Stomach (tissue), 9 donors: ENCODE measurements around the gene CDKL1. TPM values are rescaled to one million over a fixed set of nuclear protein-coding genes. Genes with fewer than 3 reads are reported as not detected.

Experiments used
- DNase-seq, 2 donors: peaks; one replicate each; pipeline versions ENCODE4 v3.0.0 to v3.0.0-alpha.2; 2013 to 2019
- H3K27ac ChIP-seq, 5 donors: fragments of 200-600 bp in 4 of 5; sonication (generic) in 4 of 5; one replicate each; pipeline ENCODE4 v1.5.1; 2013 to 2019; ENCODE audit warnings: mild to moderate bottlenecking in 1 of 5, moderate library complexity in 1 of 5
- H3K27me3 ChIP-seq, 3 donors: fragments of 200-600 bp; sonication (generic); one replicate each; pipeline ENCODE4 v1.5.1; 2017 to 2019; ENCODE audit warnings: mixed run types in 1 of 3
- H3K36me3 ChIP-seq, 4 donors: fragments of 200-600 bp; sonication (generic); 1 replicate in 3 of 4; 2 replicates in 1 of 4; pipeline ENCODE4 v1.5.1; 2016 to 2019
- H3K4me1 ChIP-seq, 4 donors: fragments of 200-600 bp; sonication (generic); one replicate each; pipeline ENCODE4 v1.5.1; 2016 to 2019
- H3K4me3 ChIP-seq, 4 donors: fragments of 200-600 bp; sonication (generic) in 3 of 4; one replicate each; pipeline ENCODE4 v1.5.1; 2016 to 2019; ENCODE audit warnings: mild to moderate bottlenecking in 1 of 4
- H3K9me3 ChIP-seq, 4 donors: fragments of 200-600 bp; sonication (generic); one replicate each; pipeline ENCODE4 v1.5.1; 2016 to 2019
- EP300 ChIP-seq: sonication (generic); formaldehyde crosslinking; IDR thresholded peaks from one replicate; pipeline ENCODE4 v1.6.1; 2017; ENCODE audit warnings: antibody characterized with exemption
- POLR2A ChIP-seq, 4 donors: fragments of 450-650 bp; IDR thresholded peaks; one replicate each; pipeline ENCODE4 v1.6.1; 2016; ENCODE audit warnings: antibody characterized with exemption in 4 of 4, control low read depth in 2 of 4, mild to moderate bottlenecking in 1 of 4, moderate library complexity in 1 of 4
- POLR2AphosphoS5 ChIP-seq, 3 donors: sonication (generic); formaldehyde crosslinking; IDR thresholded peaks; one replicate each; pipeline ENCODE4 v1.6.1; 2016; ENCODE audit warnings: antibody characterized with exemption in 3 of 3
- WGBS, 5 donors: extraction: QIAGEN DNeasy Blood & Tissue Kit in 3 of 5; methylation state at CpG; one replicate each; pipeline versions ENCODE4 v1.1.5 to v1.1.7; 2013 to 2018; 5-methylcytosine and 5-hydroxymethylcytosine counted together
- intact Hi-C: fragments of 100-400 bp; cut with DNase I; formaldehyde crosslinking; loops from one replicate; pipeline ENCODE4 v1.15.1; 2023; ENCODE audit warnings: low total_unique reads
- polyA plus RNA-seq, 3 donors: library from polyadenylated mRNA; stranded (reverse); fragments of 200-250 nt; gene quantifications; one replicate each; pipeline ENCODE4 v1.2.3, GENCODE V29; 2013
- total RNA-seq, 5 donors: library from RNA; depleted of rRNA; stranded (reverse); fragments of >200 nt; gene quantifications; one replicate each; pipeline versions ENCODE4 v1.1.0 to v1.2.3, GENCODE V29; 2014 to 2016
- TF ChIP-seq, protein P1 (sequence below), 7 experiments: fragments of 450-650 bp in 4 of 7; fragments of 200-600 bp in 3 of 7; sonication (generic) in 3 of 7; IDR thresholded peaks; one replicate each; pipeline ENCODE4 v1.5.1; 2016 to 2019; ENCODE audit warnings: antibody characterized with exemption in 7 of 7, control low read depth in 2 of 7, mild to moderate bottlenecking in 1 of 7
- donor health status: healthy with polysubstance abuse.
- donor health status: Bipolar disorder and iron deficiency.
- donor health status: healthy.

CDKL1 gene
- total and polyA plus RNA-seq, 8 donors, result 0.61 to 174 (median 1.4) TPM; not detected in 1

DNA sequence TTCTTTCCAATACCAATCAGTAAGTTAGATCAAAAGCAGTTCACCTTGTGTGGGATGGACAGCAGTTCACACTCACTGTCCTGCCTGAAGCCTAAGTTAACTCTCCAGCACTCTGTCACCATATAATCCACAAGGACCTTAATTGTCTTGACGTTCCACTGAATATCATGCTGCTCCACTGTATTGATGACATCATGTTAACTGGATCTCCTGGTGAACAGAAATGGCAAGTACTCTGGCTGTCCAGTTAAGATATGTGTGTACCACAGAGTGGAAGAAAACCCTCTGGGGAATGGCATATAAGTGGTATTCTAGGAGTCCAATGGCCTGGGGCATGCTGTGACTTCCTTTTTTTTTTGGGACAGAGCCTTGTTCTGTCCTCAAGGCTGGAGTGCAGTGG lies 16.2 kb downstream of the CDKL1 start:
- 93 to 100% (median 97%) methylated on average over 1 of the region's 1 CpG for WGBS, 5 donors
- Histone ChIP-seq H3K4me3 (no peak overlapping the region), H3K27ac (no peak overlapping the region), H3K36me3 (no peaks in the 10 kb centered on the region), H3K27me3 (no peaks in the 10 kb centered on the region), H3K4me1 (peaks cover 0 to 11% (median 5%) of the 10 kb centered on the region in 4 donors), H3K9me3 (no peaks in the 10 kb centered on the region)
- TF ChIP-seq POLR2AphosphoS5 (IDR thresholded peaks at IDR 0.05), result no peak
- no peak for DNase-seq
- intact Hi-C loops, result no loop called here

DNA sequence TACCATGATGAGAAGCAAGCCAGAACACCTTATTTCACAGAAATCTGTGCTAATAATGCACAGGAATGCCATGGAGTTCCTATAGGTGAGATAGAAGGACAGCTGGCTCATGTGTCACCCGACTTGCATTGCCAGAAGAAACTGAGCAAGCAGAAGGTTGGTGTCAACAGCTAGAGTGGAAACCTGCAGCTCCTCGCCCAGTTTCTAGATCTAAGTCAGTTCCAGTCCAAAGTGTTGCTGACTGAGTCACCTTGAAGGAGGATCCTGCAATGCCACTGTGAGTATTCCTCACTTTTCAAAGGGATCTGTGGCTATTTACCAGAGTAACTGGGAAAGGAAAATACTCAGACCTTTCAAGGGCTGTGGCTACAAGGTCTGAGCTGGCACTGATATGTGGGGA lies 17.1 kb downstream of the CDKL1 start:
- DNase-seq, result no peak
- no peak overlapping the region for H3K4me3 ChIP-seq
- no peaks in the 10 kb centered on the region for H3K36me3 ChIP-seq
- peaks cover 0 to 11% (median 5%) of the 10 kb centered on the region in 4 donors for H3K4me1 ChIP-seq
- 73 to 96% (median 87%) methylated on average over 2 of the region's 2 CpGs for WGBS, 5 donors
- intact Hi-C loops, result no loop called here
- H3K27ac ChIP-seq, result no peak overlapping the region
- no peaks in the 10 kb centered on the region for H3K9me3 ChIP-seq
- H3K27me3 ChIP-seq, result no peaks in the 10 kb centered on the region
- no peak for TF ChIP-seq POLR2A (IDR thresholded peaks at IDR 0.05)
- no peak for TF ChIP-seq EP300
- TF ChIP-seq POLR2AphosphoS5 (IDR thresholded peaks at IDR 0.05), result no peak
- TF ChIP-seq, protein P1, sequence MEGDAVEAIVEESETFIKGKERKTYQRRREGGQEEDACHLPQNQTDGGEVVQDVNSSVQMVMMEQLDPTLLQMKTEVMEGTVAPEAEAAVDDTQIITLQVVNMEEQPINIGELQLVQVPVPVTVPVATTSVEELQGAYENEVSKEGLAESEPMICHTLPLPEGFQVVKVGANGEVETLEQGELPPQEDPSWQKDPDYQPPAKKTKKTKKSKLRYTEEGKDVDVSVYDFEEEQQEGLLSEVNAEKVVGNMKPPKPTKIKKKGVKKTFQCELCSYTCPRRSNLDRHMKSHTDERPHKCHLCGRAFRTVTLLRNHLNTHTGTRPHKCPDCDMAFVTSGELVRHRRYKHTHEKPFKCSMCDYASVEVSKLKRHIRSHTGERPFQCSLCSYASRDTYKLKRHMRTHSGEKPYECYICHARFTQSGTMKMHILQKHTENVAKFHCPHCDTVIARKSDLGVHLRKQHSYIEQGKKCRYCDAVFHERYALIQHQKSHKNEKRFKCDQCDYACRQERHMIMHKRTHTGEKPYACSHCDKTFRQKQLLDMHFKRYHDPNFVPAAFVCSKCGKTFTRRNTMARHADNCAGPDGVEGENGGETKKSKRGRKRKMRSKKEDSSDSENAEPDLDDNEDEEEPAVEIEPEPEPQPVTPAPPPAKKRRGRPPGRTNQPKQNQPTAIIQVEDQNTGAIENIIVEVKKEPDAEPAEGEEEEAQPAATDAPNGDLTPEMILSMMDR (IDR thresholded peaks at IDR 0.05), result no peak

DNA sequence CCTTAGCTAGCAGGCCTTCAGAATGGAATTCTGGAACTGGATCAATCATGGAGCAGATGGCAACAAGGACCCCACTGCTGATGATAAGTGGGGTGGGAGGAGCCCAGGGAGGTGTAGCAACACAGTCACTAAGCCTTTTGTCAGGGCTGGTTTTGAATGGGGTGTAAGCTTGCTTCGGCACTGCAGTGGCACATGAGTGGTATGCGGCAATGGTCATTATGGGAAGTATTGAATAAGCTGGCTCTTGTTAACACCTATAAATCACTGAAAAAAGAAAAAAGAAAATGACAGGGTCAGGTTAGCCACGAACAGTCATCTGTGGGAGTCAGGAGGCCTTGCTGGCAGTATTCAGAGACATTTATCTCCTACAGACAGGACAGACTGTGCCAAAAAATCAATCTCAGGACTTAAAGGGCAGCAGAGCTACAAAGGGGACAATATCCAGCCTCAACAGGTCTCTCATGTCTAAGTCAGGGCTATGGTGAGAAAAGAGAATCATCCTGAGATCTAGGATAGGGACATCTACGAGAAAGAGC lies 19.1 kb downstream of the CDKL1 start:
- no peak overlapping the region for H3K27ac ChIP-seq
- TF ChIP-seq EP300 (no peak), POLR2AphosphoS5 (IDR thresholded peaks at IDR 0.05) (no peak), POLR2A (IDR thresholded peaks at IDR 0.05) (no peak)
- TF ChIP-seq, protein P1 (IDR thresholded peaks at IDR 0.05), result no peak

DNA sequence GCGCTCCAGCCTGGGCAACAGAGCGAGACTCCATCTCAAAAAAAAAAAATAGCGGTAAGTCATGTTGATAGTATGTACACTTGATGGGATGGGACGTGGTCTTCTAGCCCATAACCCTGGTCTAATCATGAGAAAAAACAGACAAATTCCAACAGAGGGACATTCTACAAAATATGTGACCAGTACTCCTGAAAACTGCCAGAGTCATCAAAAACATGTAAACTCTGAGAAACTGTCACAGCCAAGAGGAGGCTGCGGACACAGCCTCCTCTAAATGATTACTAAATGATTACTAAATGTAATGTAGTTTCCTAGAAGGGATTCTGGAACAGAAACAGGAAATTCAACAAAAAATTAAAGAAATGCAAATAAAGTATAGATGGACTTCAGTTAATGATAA lies 20.9 kb downstream of the CDKL1 start:
- TF ChIP-seq EP300 (no peak), POLR2AphosphoS5 (IDR thresholded peaks at IDR 0.05) (no peak), POLR2A (IDR thresholded peaks at IDR 0.05) (no peak)
- TF ChIP-seq, protein P1 (IDR thresholded peaks at IDR 0.05), result no peak
- Histone ChIP-seq H3K27ac (no peak overlapping the region), H3K4me3 (no peak overlapping the region), H3K36me3 (no peaks in the 10 kb centered on the region), H3K4me1 (no peaks in the 10 kb centered on the region), H3K9me3 (no peaks in the 10 kb centered on the region), H3K27me3 (no peaks in the 10 kb centered on the region)
- WGBS, 5 donors, result 91 to 96% (median 95%) methylated on average over 5 of the region's 5 CpGs
- DNase-seq, result no peak
- intact Hi-C loops, result no loop called here

More for the DNA sequence above, 19.1 kb downstream of the CDKL1 start:
- DNase-seq, result no peak
- WGBS, 5 donors, result 77 to 93% (median 87%) methylated on average over 4 of the region's 4 CpGs
- Histone ChIP-seq H3K27me3 (no peaks in the 10 kb centered on the region), H3K9me3 (no peaks in the 10 kb centered on the region), H3K4me1 (no peaks in the 10 kb centered on the region), H3K36me3 (no peaks in the 10 kb centered on the region), H3K4me3 (no peak overlapping the region)
- intact Hi-C loops, result no loop called here

DNA sequence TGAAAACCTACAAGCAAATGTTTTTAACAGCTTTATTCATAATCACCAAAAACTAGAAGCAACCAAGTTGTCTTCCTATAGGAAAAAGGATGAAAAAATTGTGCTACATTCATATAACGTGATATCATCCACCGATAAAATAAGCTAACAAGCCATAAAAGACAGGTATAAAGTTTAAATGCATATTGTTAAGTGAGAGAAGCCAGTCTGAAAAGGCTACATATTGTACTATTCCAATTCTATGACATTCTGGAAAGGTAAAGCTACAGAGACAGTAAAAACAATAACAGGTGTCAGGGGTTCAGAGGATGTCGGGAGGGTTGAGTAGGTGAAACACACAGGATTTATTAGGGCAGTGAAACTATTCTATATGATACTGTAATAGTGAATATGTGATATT lies 22.7 kb downstream of the CDKL1 start:
- Histone ChIP-seq H3K36me3 (no peaks in the 10 kb centered on the region), H3K27me3 (no peaks in the 10 kb centered on the region), H3K4me1 (no peaks in the 10 kb centered on the region), H3K4me3 (no peak overlapping the region), H3K27ac (no peak overlapping the region), H3K9me3 (no peaks in the 10 kb centered on the region)
- TF ChIP-seq EP300 (no peak), POLR2AphosphoS5 (IDR thresholded peaks at IDR 0.05) (no peak), POLR2A (IDR thresholded peaks at IDR 0.05) (no peak)
- TF ChIP-seq, protein P1 (IDR thresholded peaks at IDR 0.05), result no peak
- 84 to 97% (median 96%) methylated on average over 3 of the region's 3 CpGs for WGBS, 5 donors
- intact Hi-C loops, result no loop called here
- no peak for DNase-seq
